ENCODE measurements around the gene IL12RB2. TPM values are rescaled to one million over a fixed set of nuclear protein-coding genes. Genes with fewer than 3 reads are reported as not detected.

Gene IL12RB2
- total and polyA plus RNA-seq, 7 experiments from 2014 or later, result 0.38 to 78.1 (median 0.88) TPM

DNA sequence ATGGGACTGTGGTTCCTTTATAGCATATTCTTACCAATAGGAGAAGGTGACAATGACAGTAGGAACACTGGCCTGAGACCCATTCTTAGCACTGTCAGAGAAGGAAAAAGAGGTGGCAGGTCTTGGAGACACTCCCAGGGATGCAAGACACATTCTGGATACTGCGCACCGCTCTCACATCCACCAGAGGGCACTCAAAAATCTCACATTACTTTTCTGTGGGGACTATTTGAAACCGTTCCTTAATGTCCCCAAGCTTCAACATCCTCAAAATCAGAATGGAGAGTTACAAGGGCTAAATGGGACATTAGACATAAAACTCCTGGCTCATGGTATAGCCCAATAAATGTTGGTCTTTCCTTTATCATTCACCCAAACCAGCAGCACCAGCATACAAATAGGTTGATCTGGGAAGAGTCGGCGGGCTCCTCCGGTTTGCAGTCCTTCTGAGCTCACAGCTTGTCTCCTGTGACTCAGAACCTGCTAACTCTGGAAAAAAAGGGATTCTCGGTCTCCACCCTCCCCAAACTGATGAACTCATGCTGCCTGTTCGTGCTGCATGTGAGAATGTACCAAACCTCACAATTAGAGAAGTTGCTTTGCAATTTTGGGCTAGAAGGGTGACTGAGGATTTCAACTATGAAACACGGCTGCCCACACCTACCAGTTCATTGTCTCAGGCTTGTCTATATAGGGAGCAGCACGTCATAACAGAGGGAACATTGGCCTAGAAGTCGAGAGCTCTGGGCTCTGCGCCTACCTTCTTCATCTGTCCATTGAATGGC is 40.2 kb downstream of the IL12RB2 start:
- POLR2A ChIA-PET, result interaction anchor here (0.7 kb wide), 1 partner anchor 1923 kb away, joined by 3 read pairs; no protein-coding TSS in a partner anchor
- peak; percentile 34 for ATAC-seq

GRCh38 chr1:67348586-67349252 is 41.0 kb downstream of the IL12RB2 start:
- ChIA-PET POLR2A (interaction anchor here (0.7 kb wide), 1 partner anchor 1924 kb away, joined by 3 read pairs; no protein-coding TSS in a partner anchor), CTCF (interaction anchor here (0.6 to 3.4 kb wide), 3 partner anchors 98 to 153 kb away, joined by 3 to 13 read pairs (median 5); no protein-coding TSS in a partner anchor)
- H3K36me3 ChIP-seq (ENCODE audit: control insufficient read depth in 2 of 3, insufficient read depth in 3 of 3, low read length in 3 of 3), result no peaks in the 10 kb centered on the region
- intact Hi-C loops (cut with micrococcal nuclease), result no loop called here
- peak overlapping the region in 1 of 9 donors; percentile 35 for H3K27ac Mint-ChIP-seq
- H3K27me3 ChIP-seq (ENCODE audit: control insufficient read depth in 2 of 2, insufficient read depth in 2 of 2, low read length in 2 of 2), result no peaks in the 10 kb centered on the region
- H3K9me3 ChIP-seq (ENCODE audit: control insufficient read depth in 2 of 3, low read length in 3 of 3), result no peaks in the 10 kb centered on the region
- no peaks in the 10 kb centered on the region for H3K27me3 Mint-ChIP-seq
- no peaks in the 10 kb centered on the region for H3K4me1 ChIP-seq (ENCODE audit: control insufficient read depth in 2 of 2, insufficient read depth in 2 of 2, low read length in 2 of 2)
- H3K36me3 Mint-ChIP-seq, result peaks cover 0 to 25% (median under 1%) of the 10 kb centered on the region in 5 donors
- H3K4me3 Mint-ChIP-seq, result no peak overlapping the region
- H3K9me3 Mint-ChIP-seq, result no peaks in the 10 kb centered on the region
- H3K27ac ChIP-seq (ENCODE audit: low read depth, low read length), result no peak overlapping the region
- peaks cover 0 to 36% (median 3%) of the 10 kb centered on the region in 7 donors for H3K4me1 Mint-ChIP-seq
- H3K4me3 ChIP-seq (ENCODE audit: low read length), result no peak overlapping the region
- DNase-seq, result no peak
- ATAC-seq, result no peak

More for the DNA sequence above, 40.2 kb downstream of the IL12RB2 start:
- Histone ChIP-seq H3K4me3 (ENCODE audit: low read length) (no peak overlapping the region), H3K9me3 (ENCODE audit: control insufficient read depth in 2 of 3, low read length in 3 of 3) (no peaks in the 10 kb centered on the region), H3K36me3 (ENCODE audit: control insufficient read depth in 2 of 3, insufficient read depth in 3 of 3, low read length in 3 of 3) (no peaks in the 10 kb centered on the region), H3K4me1 (ENCODE audit: control insufficient read depth in 2 of 2, insufficient read depth in 2 of 2, low read length in 2 of 2) (no peaks in the 10 kb centered on the region), H3K27me3 (ENCODE audit: control insufficient read depth in 2 of 2, insufficient read depth in 2 of 2, low read length in 2 of 2) (no peaks in the 10 kb centered on the region), H3K27ac (ENCODE audit: low read depth, low read length) (no peak overlapping the region)
- DNase-seq, result no peak
- peaks cover 3 to 36% (median 8%) of the 10 kb centered on the region in 7 donors for H3K4me1 Mint-ChIP-seq
- no peak overlapping the region for H3K4me3 Mint-ChIP-seq
- peak overlapping the region in 1 of 9 donors; percentile 68 for H3K27ac Mint-ChIP-seq
- peaks cover 0 to 24% (median 0%) of the 10 kb centered on the region in 5 donors for H3K36me3 Mint-ChIP-seq
- intact Hi-C loops (cut with micrococcal nuclease), result loop anchor here (1.0 kb wide), 3 partner anchors 114 to 152 kb away; no protein-coding TSS in a partner anchor
- H3K27me3 Mint-ChIP-seq, result no peaks in the 10 kb centered on the region
- H3K9me3 Mint-ChIP-seq, result no peaks in the 10 kb centered on the region
- CTCF ChIA-PET, result interaction anchor here (0.7 to 3.4 kb wide), 3 partner anchors 86 to 153 kb away, joined by 3 to 13 read pairs (median 4); no protein-coding TSS in a partner anchor

GRCh38 chr1:67350783-67351182 is 43.1 kb downstream of the IL12RB2 start:
- intact Hi-C loops (cut with micrococcal nuclease), result no loop called here
- peaks cover 0 to 1% (median 0%) of the 10 kb centered on the region in 11 donors for H3K9me3 Mint-ChIP-seq
- peaks cover 0 to 42% (median 0%) of the 10 kb centered on the region in 7 donors for H3K4me1 Mint-ChIP-seq
- Histone ChIP-seq H3K27me3 (ENCODE audit: control insufficient read depth in 2 of 2, insufficient read depth in 2 of 2, low read length in 2 of 2) (no peaks in the 10 kb centered on the region), H3K36me3 (ENCODE audit: control insufficient read depth in 2 of 3, insufficient read depth in 3 of 3, low read length in 3 of 3) (no peaks in the 10 kb centered on the region), H3K27ac (ENCODE audit: low read depth, low read length) (no peak overlapping the region), H3K9me3 (ENCODE audit: control insufficient read depth in 2 of 3, low read length in 3 of 3) (no peaks in the 10 kb centered on the region), H3K4me1 (ENCODE audit: control insufficient read depth in 2 of 2, insufficient read depth in 2 of 2, low read length in 2 of 2) (no peaks in the 10 kb centered on the region), H3K4me3 (ENCODE audit: low read length) (no peak overlapping the region)
- H3K36me3 Mint-ChIP-seq, result peaks cover 4 to 34% (median 10%) of the 10 kb centered on the region in 5 donors
- peak in 1 of 9 donors; percentile 47 for DNase-seq
- H3K27me3 Mint-ChIP-seq, result no peaks in the 10 kb centered on the region
- POLR2A ChIA-PET, result no interaction called here
- CTCF ChIA-PET, result no interaction called here
- H3K27ac Mint-ChIP-seq, result peak overlapping the region in 1 of 9 donors; percentile 36
- ATAC-seq, result no peak
- peak overlapping the region in 1 of 10 donors; percentile 35 for H3K4me3 Mint-ChIP-seq

GRCh38 chr1:67352211-67352610 is 44.5 kb downstream of the IL12RB2 start:
- Histone ChIP-seq H3K36me3 (ENCODE audit: control insufficient read depth in 2 of 3, insufficient read depth in 3 of 3, low read length in 3 of 3) (no peaks in the 10 kb centered on the region), H3K4me3 (ENCODE audit: low read length) (no peak overlapping the region), H3K27me3 (ENCODE audit: control insufficient read depth in 2 of 2, insufficient read depth in 2 of 2, low read length in 2 of 2) (no peaks in the 10 kb centered on the region), H3K27ac (ENCODE audit: low read depth, low read length) (no peak overlapping the region), H3K4me1 (ENCODE audit: control insufficient read depth in 2 of 2, insufficient read depth in 2 of 2, low read length in 2 of 2) (no peaks in the 10 kb centered on the region), H3K9me3 (ENCODE audit: control insufficient read depth in 2 of 3, low read length in 3 of 3) (no peaks in the 10 kb centered on the region)
- DNase-seq (no peak), ATAC-seq (no peak)
- Mint-ChIP-seq H3K4me1 (peaks cover 0 to 45% (median 0%) of the 10 kb centered on the region in 7 donors), H3K4me3 (no peak overlapping the region), H3K9me3 (peaks cover 0 to 1% (median 0%) of the 10 kb centered on the region in 11 donors), H3K27me3 (no peaks in the 10 kb centered on the region), H3K27ac (no peak overlapping the region), H3K36me3 (peaks cover 4 to 38% (median 16%) of the 10 kb centered on the region in 5 donors)
- intact Hi-C loops (cut with micrococcal nuclease), result no loop called here
- ChIA-PET POLR2A (no interaction called here), CTCF (no interaction called here)

- no peaks in the 10 kb centered on the region for H3K9me3 ChIP-seq (ENCODE audit: control insufficient read depth in 2 of 3, low read length in 3 of 3)
- intact Hi-C loops (cut with micrococcal nuclease), result no loop called here
- H3K4me1 ChIP-seq (ENCODE audit: control insufficient read depth in 2 of 2, insufficient read depth in 2 of 2, low read length in 2 of 2), result no peaks in the 10 kb centered on the region
- ATAC-seq (no peak), DNase-seq (no peak)
- H3K27me3 Mint-ChIP-seq, result peaks cover 0 to 4% (median 0%) of the 10 kb centered on the region in 5 donors
- H3K36me3 Mint-ChIP-seq, result peaks cover 4 to 48% (median 18%) of the 10 kb centered on the region in 5 donors
- no peaks in the 10 kb centered on the region for H3K36me3 ChIP-seq (ENCODE audit: control insufficient read depth in 2 of 3, insufficient read depth in 3 of 3, low read length in 3 of 3)
- no peaks in the 10 kb centered on the region for H3K27me3 ChIP-seq (ENCODE audit: control insufficient read depth in 2 of 2, insufficient read depth in 2 of 2, low read length in 2 of 2)
- peaks cover 0 to 38% (median under 1%) of the 10 kb centered on the region in 7 donors for H3K4me1 Mint-ChIP-seq
- no peak overlapping the region for H3K27ac ChIP-seq (ENCODE audit: low read depth, low read length)
- H3K27ac Mint-ChIP-seq, result peak overlapping the region in 1 of 9 donors; percentile 23
- ChIA-PET CTCF (no interaction called here), POLR2A (no interaction called here)
- no peak overlapping the region for H3K4me3 Mint-ChIP-seq
- H3K9me3 Mint-ChIP-seq, result peaks cover 0 to 1% (median 0%) of the 10 kb centered on the region in 11 donors
- no peak overlapping the region for H3K4me3 ChIP-seq (ENCODE audit: low read length)
These were observed 48.2 kb downstream of the IL12RB2 start for GRCh38 chr1:67355745-67356424.

- H3K27me3 Mint-ChIP-seq, result peaks cover 0 to 4% (median 0%) of the 10 kb centered on the region in 5 donors
- H3K9me3 Mint-ChIP-seq, result no peaks in the 10 kb centered on the region
- POLR2A ChIA-PET, result no interaction called here
- H3K4me3 Mint-ChIP-seq, result no peak overlapping the region
- intact Hi-C loops (cut with micrococcal nuclease), result no loop called here
- Histone ChIP-seq H3K27me3 (ENCODE audit: control insufficient read depth in 2 of 2, insufficient read depth in 2 of 2, low read length in 2 of 2) (no peaks in the 10 kb centered on the region), H3K9me3 (ENCODE audit: control insufficient read depth in 2 of 3, low read length in 3 of 3) (no peaks in the 10 kb centered on the region), H3K4me3 (ENCODE audit: low read length) (no peak overlapping the region), H3K4me1 (ENCODE audit: control insufficient read depth in 2 of 2, insufficient read depth in 2 of 2, low read length in 2 of 2) (no peaks in the 10 kb centered on the region), H3K36me3 (ENCODE audit: control insufficient read depth in 2 of 3, insufficient read depth in 3 of 3, low read length in 3 of 3) (no peaks in the 10 kb centered on the region), H3K27ac (ENCODE audit: low read depth, low read length) (no peak overlapping the region)
- H3K36me3 Mint-ChIP-seq, result peaks cover 3 to 51% (median 8%) of the 10 kb centered on the region in 5 donors
- ATAC-seq (no peak), DNase-seq (no peak)
- peak overlapping the region in 1 of 9 donors; percentile 75 for H3K27ac Mint-ChIP-seq
- CTCF ChIA-PET, result no interaction called here
- H3K4me1 Mint-ChIP-seq, result peaks cover 4 to 38% (median 9%) of the 10 kb centered on the region in 7 donors
These were observed 51.9 kb downstream of the IL12RB2 start for GRCh38 chr1:67359592-67359991.

Measured in naive thymus-derived CD4-positive, alpha-beta T cell (primary cell).